Tibial nerve (tissue), 4 donors: ENCODE measurements around the gene KSR1.

ENCODE experiments used
- CTCF ChIP-seq, 5 experiments: fragments of 200-600 bp in 3 of 5; fragments of 450-650 bp in 2 of 5; sonication (generic) in 3 of 5; IDR thresholded peaks; one replicate each; pipeline ENCODE4 v1.5.1; 2016 to 2019; ENCODE audit warnings: antibody characterized with exemption in 5 of 5, mild to moderate bottlenecking in 3 of 5, moderate library complexity in 2 of 5
- EP300 ChIP-seq, 2 donors: sonication (generic); formaldehyde crosslinking; IDR thresholded peaks; one replicate each; pipeline ENCODE4 v1.6.1; 2017; ENCODE audit warnings: antibody characterized with exemption in 2 of 2, mild to moderate bottlenecking in 1 of 2

- TF ChIP-seq EP300 (IDR thresholded peaks at IDR 0.05) (no peak), CTCF (IDR thresholded peaks at IDR 0.05) (no peak)
These were observed 39.2 kb downstream of the KSR1 start for GRCh38 chr17:27495460-27495859.
